Thyroid gland (tissue), 4 donors: ENCODE results near the gene CC2D2B.

Source experiments
- CTCF ChIP-seq, 6 experiments: fragments of 200-600 bp in 3 of 6; fragments of 450-650 bp in 3 of 6; sonication (generic) in 3 of 6; IDR thresholded peaks; one replicate each; pipeline ENCODE4 v1.5.1; 2016 to 2019; ENCODE audit warnings: antibody characterized with exemption in 6 of 6, mild to moderate bottlenecking in 2 of 6, inconsistent platforms in 1 of 6, moderate library complexity in 1 of 6
- POLR2A ChIP-seq, 2 donors: fragments of 450-650 bp; IDR thresholded peaks; one replicate each; pipeline ENCODE4 v1.6.1; 2017; ENCODE audit warnings: antibody characterized with exemption in 2 of 2, mild to moderate bottlenecking in 2 of 2, moderate library complexity in 1 of 2

GRCh38 chr10:96056787-96057186, 149.0 kb downstream of the CC2D2B start:
- TF ChIP-seq CTCF (IDR thresholded peaks at IDR 0.05) (no peak), POLR2A (IDR thresholded peaks at IDR 0.05) (no peak)
